ENCODE measurements around the gene SLC24A4.

The SLC24A4 gene

DNA sequence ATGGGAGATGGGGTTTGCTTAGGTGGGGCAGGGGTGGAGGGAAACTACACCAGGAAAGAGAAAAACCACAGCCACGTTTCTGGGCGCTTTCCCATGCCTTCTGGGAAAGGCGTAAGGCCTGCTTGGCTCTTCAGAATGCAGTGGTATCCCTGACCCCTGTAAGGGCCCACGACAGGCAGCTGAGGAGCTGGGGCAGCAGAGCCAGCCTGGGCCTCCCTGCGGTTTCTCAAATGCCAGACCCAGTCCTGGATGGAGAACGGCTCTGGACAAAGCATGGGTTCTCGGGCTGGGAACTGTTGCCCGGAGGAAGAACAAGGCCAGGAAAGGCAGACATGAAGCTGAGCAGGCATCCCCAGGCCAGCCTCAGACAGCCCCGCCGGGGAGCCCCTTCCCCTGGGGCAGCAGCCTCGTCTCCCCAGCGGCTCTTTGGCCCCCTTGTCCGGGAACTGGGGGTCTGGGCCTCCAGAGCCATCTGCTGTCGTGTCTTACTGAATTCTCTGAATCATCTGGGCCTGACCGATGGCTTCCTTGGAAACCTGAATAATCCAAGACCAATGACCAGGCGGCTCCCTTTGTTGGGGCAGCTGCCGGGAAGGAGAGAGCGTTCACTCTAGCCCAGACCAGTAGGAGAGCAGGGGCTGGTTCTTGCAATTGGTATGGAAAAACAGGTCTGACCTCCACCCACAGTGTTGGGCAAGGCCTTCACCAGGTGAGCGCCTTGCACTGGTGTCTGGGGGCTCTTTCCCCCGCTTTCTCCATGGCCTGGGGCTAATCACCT lies 126.6 kb downstream of the SLC24A4 start:
- Histone ChIP-seq H3K4me1 (ENCODE audit: control insufficient read depth, insufficient read depth, low read length) (no peaks in the 10 kb centered on the region), H3K9me3 (ENCODE audit: control insufficient read depth, insufficient read depth, low read depth, low read length) (no peaks in the 10 kb centered on the region), H3K27ac (ENCODE audit: extremely low read depth, low read depth, low read length) (no peak overlapping the region), H3K4me3 (ENCODE audit: low read depth, low read length) (no peak overlapping the region), H3K36me3 (ENCODE audit: control insufficient read depth in 2 of 2, insufficient read depth in 1 of 2, low read length in 2 of 2) (no peaks in the 10 kb centered on the region)
- TF ChIP-seq KLF8 (tag by site-specific recombination; IDR thresholded peaks at IDR 0.05): no peak
- TF ChIP-seq ZBTB21 (tag by site-specific recombination; IDR thresholded peaks at IDR 0.05): no peak
- no peak for TF ChIP-seq KLF7 (tag by site-specific recombination; IDR thresholded peaks at IDR 0.05; ENCODE audit: borderline replicate concordance)
- TF ChIP-seq ZBTB1 (tag by site-specific recombination; IDR thresholded peaks at IDR 0.05): no peak
- TF ChIP-seq SP7 (tag by site-specific recombination; IDR thresholded peaks at IDR 0.05): no peak
- no peak for TF ChIP-seq ZNF324 (tag by site-specific recombination; IDR thresholded peaks at IDR 0.05)
- TF ChIP-seq ZNF555 (tag by site-specific recombination; conservative IDR thresholded peaks at IDR 0.05): no peak
- TF ChIP-seq ZNF184 (tag by site-specific recombination; IDR thresholded peaks at IDR 0.05): no peak
- TF ChIP-seq ZNF112 (tag by site-specific recombination; IDR thresholded peaks at IDR 0.05): no peak
- no peak for TF ChIP-seq ZNF214 (tag by site-specific recombination; IDR thresholded peaks at IDR 0.05; ENCODE audit: borderline replicate concordance)
- no peak for TF ChIP-seq ZFHX2 (tag by site-specific recombination; conservative IDR thresholded peaks at IDR 0.05)
- TF ChIP-seq ZNF24 (tag by site-specific recombination; IDR thresholded peaks at IDR 0.05): no peak
- TF ChIP-seq ZNF544 (tag by site-specific recombination; IDR thresholded peaks at IDR 0.05): no peak
- TF ChIP-seq ZNF701 (tag by site-specific recombination; IDR thresholded peaks at IDR 0.05): no peak
- TF ChIP-seq ZNF146 (tag by site-specific recombination; IDR thresholded peaks at IDR 0.05): no peak
- no peak for TF ChIP-seq ZNF311 (tag by site-specific recombination; IDR thresholded peaks at IDR 0.05; ENCODE audit: borderline replicate concordance)
- TF ChIP-seq ZNF423 (tag by site-specific recombination; IDR thresholded peaks at IDR 0.05): no peak
- TF ChIP-seq ZNF600 (tag by site-specific recombination; IDR thresholded peaks at IDR 0.05): no peak
- TF ChIP-seq ZNF211 (tag by site-specific recombination; IDR thresholded peaks at IDR 0.05; ENCODE audit: low read depth): no peak
- CTCF ChIA-PET: no interaction called here
- POLR2A ChIA-PET: no interaction called here

DNA sequence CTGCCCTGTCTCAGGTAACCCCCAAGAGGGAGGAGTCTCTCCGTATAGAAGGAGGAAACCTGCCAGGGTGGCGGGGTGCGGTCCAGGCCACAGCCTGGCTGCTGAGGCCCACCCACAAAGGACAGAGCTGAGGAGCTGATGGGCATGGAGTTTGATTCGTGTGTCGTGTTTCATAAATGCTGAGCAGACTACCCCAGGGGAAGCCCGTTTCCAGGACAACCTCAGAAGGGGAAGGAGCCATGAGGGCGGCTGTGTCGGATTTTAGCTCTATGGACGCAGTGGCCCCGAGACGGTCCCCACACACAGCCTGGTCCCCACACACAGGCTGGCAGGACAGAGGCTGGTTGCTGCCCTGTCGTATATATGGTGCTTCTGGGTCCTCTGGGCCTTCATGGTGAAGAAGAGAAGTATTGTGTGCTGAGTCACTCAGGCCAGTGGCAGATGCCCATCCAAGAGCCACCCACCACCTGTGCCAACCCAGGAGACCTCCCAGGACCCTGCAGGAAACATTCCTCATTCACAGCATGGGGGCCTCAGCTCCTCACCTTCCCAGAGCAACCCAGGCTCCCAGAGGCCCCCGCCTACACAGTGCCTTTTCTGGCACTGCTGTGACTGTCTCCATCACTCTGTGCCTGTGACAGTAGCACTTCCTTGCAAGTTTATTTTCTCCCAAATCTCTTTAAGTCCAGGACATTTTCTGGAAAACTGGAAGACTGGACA lies 127.5 kb downstream of the SLC24A4 start:
- Histone ChIP-seq H3K9me3 (ENCODE audit: control insufficient read depth, insufficient read depth, low read depth, low read length) (no peaks in the 10 kb centered on the region), H3K4me3 (ENCODE audit: low read depth, low read length) (no peak overlapping the region), H3K4me1 (ENCODE audit: control insufficient read depth, insufficient read depth, low read length) (no peaks in the 10 kb centered on the region), H3K27ac (ENCODE audit: extremely low read depth, low read depth, low read length) (no peak overlapping the region), H3K36me3 (ENCODE audit: control insufficient read depth in 2 of 2, insufficient read depth in 1 of 2, low read length in 2 of 2) (no peaks in the 10 kb centered on the region)
- ChIA-PET CTCF (no interaction called here), POLR2A (no interaction called here)
- TF ChIP-seq ZIC2 (tag by site-specific recombination; IDR thresholded peaks at IDR 0.05) (peak; percentile 61), ZXDB (tag by site-specific recombination; IDR thresholded peaks at IDR 0.05) (no peak)

GRCh38 chr14:92451245-92451644 lies 128.3 kb downstream of the SLC24A4 start:
- H3K4me3 ChIP-seq (ENCODE audit: low read depth, low read length): no peak overlapping the region
- no peak overlapping the region for H3K27ac ChIP-seq (ENCODE audit: extremely low read depth, low read depth, low read length)
- ChIA-PET POLR2A (no interaction called here), CTCF (no interaction called here)
- no peaks in the 10 kb centered on the region for H3K4me1 ChIP-seq (ENCODE audit: control insufficient read depth, insufficient read depth, low read length)
- H3K36me3 ChIP-seq (ENCODE audit: control insufficient read depth in 2 of 2, insufficient read depth in 1 of 2, low read length in 2 of 2): no peaks in the 10 kb centered on the region
- H3K9me3 ChIP-seq (ENCODE audit: control insufficient read depth, insufficient read depth, low read depth, low read length): no peaks in the 10 kb centered on the region
- TF ChIP-seq ZNF214 (tag by site-specific recombination; IDR thresholded peaks at IDR 0.05; ENCODE audit: borderline replicate concordance) (no peak), MEIS1 (CRISPR knock-in tag; IDR thresholded peaks at IDR 0.05; ENCODE audit: borderline replicate concordance) (no peak), WT1 (tag by site-specific recombination; IDR thresholded peaks at IDR 0.05) (no peak), ZNF184 (tag by site-specific recombination; IDR thresholded peaks at IDR 0.05) (no peak), GLIS2 (tag by site-specific recombination; IDR thresholded peaks at IDR 0.05) (no peak), ZNF600 (tag by site-specific recombination; IDR thresholded peaks at IDR 0.05) (no peak), ZBTB49 (tag by site-specific recombination; IDR thresholded peaks at IDR 0.05; ENCODE audit: low read depth) (no peak), ZFP37 (tag by site-specific recombination; IDR thresholded peaks at IDR 0.05) (no peak), ZNF701 (tag by site-specific recombination; IDR thresholded peaks at IDR 0.05) (no peak), ZNF404 (tag by site-specific recombination; IDR thresholded peaks at IDR 0.05) (no peak)
- TF ChIP-seq, protein P1, sequence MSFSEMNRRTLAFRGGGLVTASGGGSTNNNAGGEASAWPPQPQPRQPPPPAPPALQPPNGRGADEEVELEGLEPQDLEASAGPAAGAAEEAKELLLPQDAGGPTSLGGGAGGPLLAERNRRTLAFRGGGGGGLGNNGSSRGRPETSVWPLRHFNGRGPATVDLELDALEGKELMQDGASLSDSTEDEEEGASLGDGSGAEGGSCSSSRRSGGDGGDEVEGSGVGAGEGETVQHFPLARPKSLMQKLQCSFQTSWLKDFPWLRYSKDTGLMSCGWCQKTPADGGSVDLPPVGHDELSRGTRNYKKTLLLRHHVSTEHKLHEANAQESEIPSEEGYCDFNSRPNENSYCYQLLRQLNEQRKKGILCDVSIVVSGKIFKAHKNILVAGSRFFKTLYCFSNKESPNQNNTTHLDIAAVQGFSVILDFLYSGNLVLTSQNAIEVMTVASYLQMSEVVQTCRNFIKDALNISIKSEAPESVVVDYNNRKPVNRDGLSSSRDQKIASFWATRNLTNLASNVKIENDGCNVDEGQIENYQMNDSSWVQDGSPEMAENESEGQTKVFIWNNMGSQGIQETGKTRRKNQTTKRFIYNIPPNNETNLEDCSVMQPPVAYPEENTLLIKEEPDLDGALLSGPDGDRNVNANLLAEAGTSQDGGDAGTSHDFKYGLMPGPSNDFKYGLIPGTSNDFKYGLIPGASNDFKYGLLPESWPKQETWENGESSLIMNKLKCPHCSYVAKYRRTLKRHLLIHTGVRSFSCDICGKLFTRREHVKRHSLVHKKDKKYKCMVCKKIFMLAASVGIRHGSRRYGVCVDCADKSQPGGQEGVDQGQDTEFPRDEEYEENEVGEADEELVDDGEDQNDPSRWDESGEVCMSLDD (tag by site-specific recombination; IDR thresholded peaks at IDR 0.05): no peak

Measured in HEK293 (cell line).